Measurements from ENCODE around the gene CHRNA5.

GRCh38 chr15:78620021-78620526 is 54.8 kb downstream of the CHRNA5 start:
- TF ChIP-seq, protein P1, sequence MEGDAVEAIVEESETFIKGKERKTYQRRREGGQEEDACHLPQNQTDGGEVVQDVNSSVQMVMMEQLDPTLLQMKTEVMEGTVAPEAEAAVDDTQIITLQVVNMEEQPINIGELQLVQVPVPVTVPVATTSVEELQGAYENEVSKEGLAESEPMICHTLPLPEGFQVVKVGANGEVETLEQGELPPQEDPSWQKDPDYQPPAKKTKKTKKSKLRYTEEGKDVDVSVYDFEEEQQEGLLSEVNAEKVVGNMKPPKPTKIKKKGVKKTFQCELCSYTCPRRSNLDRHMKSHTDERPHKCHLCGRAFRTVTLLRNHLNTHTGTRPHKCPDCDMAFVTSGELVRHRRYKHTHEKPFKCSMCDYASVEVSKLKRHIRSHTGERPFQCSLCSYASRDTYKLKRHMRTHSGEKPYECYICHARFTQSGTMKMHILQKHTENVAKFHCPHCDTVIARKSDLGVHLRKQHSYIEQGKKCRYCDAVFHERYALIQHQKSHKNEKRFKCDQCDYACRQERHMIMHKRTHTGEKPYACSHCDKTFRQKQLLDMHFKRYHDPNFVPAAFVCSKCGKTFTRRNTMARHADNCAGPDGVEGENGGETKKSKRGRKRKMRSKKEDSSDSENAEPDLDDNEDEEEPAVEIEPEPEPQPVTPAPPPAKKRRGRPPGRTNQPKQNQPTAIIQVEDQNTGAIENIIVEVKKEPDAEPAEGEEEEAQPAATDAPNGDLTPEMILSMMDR (IDR thresholded peaks at IDR 0.05; ENCODE audit: low read depth, low read length) = no peak
- no peak for TF ChIP-seq EZH2phosphoT487 (IDR thresholded peaks at IDR 0.05; ENCODE audit: low read depth)
